ENCODE data around the gene MYOD1. TPM values are rescaled to one million over a fixed set of nuclear protein-coding genes. Genes with fewer than 3 reads are reported as not detected.
A peak's percentile ranks its signal among the peaks of the same experiment; 100 is the strongest.

Gene MYOD1
- total and polyA plus RNA-seq, 12 donors: not detected

GRCh38 chr11:17740649-17741235 lies 21.4 kb downstream of the MYOD1 start:
- TF ChIP-seq CTCF (IDR thresholded peaks at IDR 0.05): no peak
- TF ChIP-seq POLR2A (IDR thresholded peaks at IDR 0.05): no peak
- Histone ChIP-seq H3K27ac (no peak overlapping the region), H3K27me3 (peaks cover 27% of the 10 kb centered on the region), H3K4me1 (replicated peaks in 1 of 2) (no peaks in the 10 kb centered on the region), H3K9me3 (replicated peaks in 1 of 3) (no peaks in the 10 kb centered on the region), H3K36me3 (replicated peaks in 1 of 2) (no peaks in the 10 kb centered on the region), H3K4me3 (no peak overlapping the region)
- 60 to 80% (median 77%) methylated on average over 7 of the region's 7 CpGs for WGBS, 4 donors
- intact Hi-C loops (cut with DNase I): no loop called here
- DNase-seq: no peak

- intact Hi-C loops (cut with DNase I): no loop called here
- WGBS, 4 donors: 89 to 94% (median 92%) methylated on average over 10 of the region's 10 CpGs
- Histone ChIP-seq H3K27ac (no peak overlapping the region), H3K27me3 (peaks cover 20% of the 10 kb centered on the region), H3K9me3 (replicated peaks in 1 of 3) (no peaks in the 10 kb centered on the region), H3K4me1 (replicated peaks in 1 of 2) (no peaks in the 10 kb centered on the region), H3K36me3 (replicated peaks in 1 of 2) (no peaks in the 10 kb centered on the region), H3K4me3 (no peak overlapping the region)
- no peak for DNase-seq
- TF ChIP-seq CTCF (IDR thresholded peaks at IDR 0.05) (no peak), POLR2A (IDR thresholded peaks at IDR 0.05) (no peak)
Observed at GRCh38 chr11:17741487-17741886, 22.1 kb downstream of the MYOD1 start.

- H3K4me3 ChIP-seq: no peak overlapping the region
- H3K9me3 ChIP-seq (replicated peaks in 1 of 3): no peaks in the 10 kb centered on the region
- peaks cover 15% of the 10 kb centered on the region for H3K27me3 ChIP-seq
- intact Hi-C loops (cut with DNase I): no loop called here
- TF ChIP-seq POLR2A (IDR thresholded peaks at IDR 0.05): no peak
- no peak for TF ChIP-seq CTCF (IDR thresholded peaks at IDR 0.05)
- H3K36me3 ChIP-seq (replicated peaks in 1 of 2): no peaks in the 10 kb centered on the region
- DNase-seq: no peak
- no peaks in the 10 kb centered on the region for H3K4me1 ChIP-seq (replicated peaks in 1 of 2)
- H3K27ac ChIP-seq: no peak overlapping the region
- WGBS, 4 donors: 72 to 85% (median 77%) methylated on average over 3 to 5 of the region's 5 CpGs
Observed at GRCh38 chr11:17742019-17742418, 22.6 kb downstream of the MYOD1 start.

GRCh38 chr11:17743026-17743807 lies 23.8 kb downstream of the MYOD1 start:
- intact Hi-C loops (cut with DNase I): no loop called here
- Histone ChIP-seq H3K27me3 (peaks cover 3% of the 10 kb centered on the region), H3K4me3 (no peak overlapping the region), H3K9me3 (replicated peaks in 1 of 3) (no peaks in the 10 kb centered on the region), H3K4me1 (replicated peaks in 1 of 2) (no peaks in the 10 kb centered on the region), H3K27ac (no peak overlapping the region), H3K36me3 (replicated peaks in 1 of 2) (no peaks in the 10 kb centered on the region)
- 51 to 70% (median 61%) methylated on average over 10 to 13 of the region's 13 CpGs for WGBS, 4 donors
- no peak for TF ChIP-seq CTCF (IDR thresholded peaks at IDR 0.05)
- TF ChIP-seq POLR2A (IDR thresholded peaks at IDR 0.05): no peak
- DNase-seq: peak in 5 of 7 donors; percentile 31 to 61 (median 54)

Measured in adrenal gland (tissue), 12 donors.